Esophagus muscularis mucosa (tissue), 3 donors: ENCODE measurements around the gene XAB2.

ENCODE experiments used
- CTCF ChIP-seq, 3 experiments: fragments of 200-600 bp in 2 of 3; fragments of 450-650 bp in 1 of 3; sonication (generic) in 2 of 3; IDR thresholded peaks; one replicate each; pipeline ENCODE4 v1.5.1; 2017 to 2019; ENCODE audit warnings: antibody characterized with exemption in 3 of 3, mild to moderate bottlenecking in 2 of 3, moderate library complexity in 1 of 3
- POLR2A ChIP-seq: fragments of 450-650 bp; IDR thresholded peaks from one replicate; pipeline ENCODE4 v1.6.1; 2017; ENCODE audit warnings: antibody characterized with exemption, moderate library complexity, mild to moderate bottlenecking, low read depth

GRCh38 chr19:7676854-7677253 lies 47.5 kb upstream of the XAB2 start, which contains the start of gene MCEMP1:
- TF ChIP-seq POLR2A (no peak), CTCF (IDR thresholded peaks at IDR 0.05) (no peak)
